H1 (cell line): ENCODE data around the gene PAX3. TPM values are rescaled to one million over a fixed set of nuclear protein-coding genes. Genes with fewer than 3 reads are reported as not detected.

ENCODE experiments used
- BCL11A ChIP-seq, 2 experiments: IDR thresholded peaks; one replicate each; pipeline ENCODE4 v1.6.1; 2011; ENCODE audit warnings: low read depth in 2 of 2, low read length in 2 of 2, mild to moderate bottlenecking in 2 of 2
- CHD7 ChIP-seq: fragments of 300-600 bp; sonication (generic); IDR thresholded peaks from 2 replicates; pipeline ENCODE4 v1.7.1; 2012; ENCODE audit warnings: low read length, moderate library complexity, mild to moderate bottlenecking, inconsistent platforms; ENCODE audit not compliant: insufficient replicate concordance
- KDM5A ChIP-seq: fragments of 200-600 bp; IDR thresholded peaks from 2 replicates; pipeline ENCODE4 v1.7.1; 2012; ENCODE audit warnings: mild to moderate bottlenecking, low read length, inconsistent platforms, mixed read lengths
- MAX ChIP-seq: IDR thresholded peaks from 2 replicates; pipeline ENCODE4 v1.6.1; 2012; ENCODE audit warnings: inconsistent platforms
- POLR2AphosphoS5 ChIP-seq: IDR thresholded peaks from 2 replicates; pipeline ENCODE4 v1.6.1; 2011; ENCODE audit warnings: low read depth, low read length
- SAP30 ChIP-seq: fragments of 300-600 bp; sonication (generic); IDR thresholded peaks from 2 replicates; pipeline ENCODE4 v1.7.1; 2012; ENCODE audit warnings: low read length, moderate library complexity, mild to moderate bottlenecking, inconsistent platforms; ENCODE audit not compliant: insufficient read depth, insufficient replicate concordance
- SIN3A ChIP-seq, 2 experiments: IDR thresholded peaks in 1 of 2; conservative IDR thresholded peaks in 1 of 2; 2 replicates each; pipeline ENCODE4 v1.6.1; 2011 to 2012; ENCODE audit warnings: low read length in 2 of 2, improper control_type of control experiment in 1 of 2, low read depth in 1 of 2, mild to moderate bottlenecking in 1 of 2
- SP1 ChIP-seq: IDR thresholded peaks from 2 replicates; pipeline ENCODE4 v1.6.1; 2011; ENCODE audit warnings: low read depth, low read length
- TAF1 ChIP-seq: IDR thresholded peaks from 2 replicates; pipeline ENCODE4 v1.6.1; 2011; ENCODE audit warnings: mild to moderate bottlenecking, low read depth, low read length
- TAF7 ChIP-seq: optimal IDR thresholded peaks from 2 replicates; pipeline ENCODE3; 2011; ENCODE audit warnings: low read depth, mild to moderate bottlenecking, inconsistent platforms, low read length, moderate library complexity, borderline replicate concordance
- TEAD4 ChIP-seq: IDR thresholded peaks from 2 replicates; pipeline ENCODE4 v1.6.1; 2012; ENCODE audit warnings: low read depth, low read length, inconsistent platforms, mixed read lengths
- polyA plus RNA-seq, 7 experiments: library from polyadenylated mRNA; depleted of rRNA in 3 of 7; stranded (reverse) in 5 of 7; unstranded in 2 of 7; fragments of >200 nt in 5 of 7; fragments of 200-250 nt in 2 of 7; gene quantifications; 1 replicate in 5 of 7; 2 replicates in 1 of 7; 4 replicates in 1 of 7; pipeline versions ENCODE4 v1.2.1 to v1.2.3, GENCODE V29; 2011 to 2013; ENCODE audit warnings: missing spikeins in 2 of 7, mixed read lengths in 2 of 7
- total RNA-seq: library from RNA; stranded (reverse); fragmentation: NEBNext Ultra II Directional; extraction: Animal tissue kit (Norgen Biotek cat#: 25700); gene quantifications from 2 replicates; pipeline ENCODE4 v1.2.1, GENCODE V29; 2021

The PAX3 gene
- total and polyA plus RNA-seq, 2 of the 8 experiments (the other 6 are each of a cell fraction or from before 2014, with no cell fraction given): 0.33 TPM; not detected in 1

GRCh38 chr2:222238072-222238471, 60.7 kb downstream of the PAX3 start (continued):
- TF ChIP-seq CHD7 (no peak), TAF7 (no peak), KDM5A (no peak), SAP30 (no peak), SP1 (no peak), TAF1 (no peak), POLR2AphosphoS5 (no peak), MAX (no peak), TEAD4 (no peak), BCL11A (IDR thresholded peaks at IDR 0.05; ENCODE audit: low read depth in 2 of 2, low read length in 2 of 2) (no peak), SIN3A (conservative IDR thresholded peaks at IDR 0.05 in 1 of 2, IDR thresholded peaks at IDR 0.05 in 1 of 2; ENCODE audit: low read depth in 1 of 2, low read length in 2 of 2) (no peak)
